Measurements from ENCODE around the gene ANGPTL3.
"Not testable (repeated sequence)": the region's sequence is repeated elsewhere in the genome, so short reads cannot be mapped to it uniquely, and the experiment has no call there.

DNA sequence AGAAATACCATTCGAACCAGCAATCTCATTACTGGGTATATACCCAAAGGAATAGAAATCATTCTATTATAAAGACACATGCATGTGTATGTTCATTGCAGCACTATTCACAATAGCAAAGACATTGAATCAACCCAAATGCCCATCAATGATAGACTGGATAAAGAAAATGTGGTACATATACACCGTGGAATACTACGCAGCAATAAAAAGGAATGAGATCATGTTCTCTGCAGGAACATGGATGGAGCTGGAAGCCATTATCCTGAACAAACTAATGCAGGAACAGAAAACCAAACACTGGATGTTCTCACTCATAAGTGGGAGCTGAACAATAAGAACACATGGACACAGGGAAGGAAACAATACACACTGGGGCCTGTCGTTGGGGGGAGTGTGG lies 25.8 kb upstream of the ANGPTL3 start:
- not testable (repeated sequence) for TF ChIP-seq YY1 (IDR thresholded peaks at IDR 0.05; ENCODE audit: insufficient read depth, insufficient read length); ZNF274 (IDR thresholded peaks at IDR 0.05; ENCODE audit: low read depth, low read length)

All from NT2/D1 (cell line).